Sigmoid colon (tissue), 7 donors: Measurements from ENCODE around the gene RTN4RL2. TPM values are rescaled to one million over a fixed set of nuclear protein-coding genes. Genes with fewer than 3 reads are reported as not detected.
A peak's percentile ranks its signal among the peaks of the same experiment; 100 is the strongest.

Experiments
- DNase-seq: peaks from one replicate; pipeline ENCODE4 v3.0.0-alpha.2; 2019
- H3K27ac ChIP-seq, 4 donors: fragments of 200-600 bp; sonication (generic); one replicate each; pipeline ENCODE4 v1.5.1; 2016 to 2019; ENCODE audit warnings: mild to moderate bottlenecking in 1 of 4
- H3K27me3 ChIP-seq, 3 donors: fragments of 200-600 bp; sonication (generic); one replicate each; pipeline ENCODE4 v1.5.1; 2019; ENCODE audit warnings: mild to moderate bottlenecking in 1 of 3
- H3K36me3 ChIP-seq, 4 donors: fragments of 200-600 bp; sonication (generic); one replicate each; pipeline ENCODE4 v1.5.1; 2016 to 2019
- H3K4me1 ChIP-seq, 4 donors: fragments of 200-600 bp; sonication (generic); one replicate each; pipeline ENCODE4 v1.5.1; 2017 to 2019
- H3K4me3 ChIP-seq, 4 donors: fragments of 200-600 bp; sonication (generic); one replicate each; pipeline ENCODE4 v1.5.1; 2017 to 2019; ENCODE audit warnings: mild to moderate bottlenecking in 2 of 4, moderate library complexity in 1 of 4
- H3K9me3 ChIP-seq, 4 donors: fragments of 200-600 bp in 3 of 4; sonication (generic) in 3 of 4; one replicate each; pipeline versions ENCODE4 v1.5.1 to v1.6.1; 2013 to 2019
- CTCF ChIP-seq, 4 experiments: fragments of 450-650 bp in 3 of 4; fragments of 200-600 bp in 1 of 4; IDR thresholded peaks; one replicate each; pipeline ENCODE4 v1.5.1; 2016 to 2019; ENCODE audit warnings: antibody characterized with exemption in 4 of 4, mild to moderate bottlenecking in 3 of 4, moderate library complexity in 2 of 4
- EP300 ChIP-seq, 4 donors: sonication (generic); formaldehyde crosslinking; IDR thresholded peaks; one replicate each; pipeline ENCODE4 v1.6.1; 2017; ENCODE audit warnings: antibody characterized with exemption in 4 of 4
- POLR2A ChIP-seq, 2 donors: fragments of 450-650 bp; IDR thresholded peaks; one replicate each; pipeline ENCODE4 v1.6.1; 2016; ENCODE audit warnings: antibody characterized with exemption in 2 of 2, mild to moderate bottlenecking in 2 of 2, moderate library complexity in 2 of 2
- POLR2AphosphoS5 ChIP-seq, 4 donors: sonication (generic); formaldehyde crosslinking; IDR thresholded peaks; one replicate each; pipeline ENCODE4 v1.6.1; 2017; ENCODE audit warnings: antibody characterized with exemption in 4 of 4
- WGBS, 2 donors: extraction: QIAGEN DNeasy Blood & Tissue Kit; methylation state at CpG; one replicate each; pipeline ENCODE4 v1.1.7; 2013; 5-methylcytosine and 5-hydroxymethylcytosine counted together
- intact Hi-C: fragments of 100-400 bp; cut with DNase I; formaldehyde crosslinking; loops from one replicate; pipeline ENCODE4 v1.15.1; 2023
- polyA plus RNA-seq, 3 donors: library from polyadenylated mRNA; stranded (reverse); fragments of 200-250 nt; gene quantifications; one replicate each; pipeline ENCODE4 v1.2.3, GENCODE V29; 2013
- total RNA-seq, 4 donors: library from RNA; depleted of rRNA; stranded (reverse); fragments of >200 nt; gene quantifications; one replicate each; pipeline ENCODE4 v1.1.0, GENCODE V29; 2016
- donor health status: healthy with polysubstance abuse.
- donor health status: Bipolar disorder and iron deficiency.
- donor health status: healthy.

Gene RTN4RL2
- total and polyA plus RNA-seq, 7 donors, result 0.41 to 0.66 (median 0.61) TPM; not detected in 3

GRCh38 chr11:57481915-57482781, 21.8 kb downstream of the RTN4RL2 start:
- Histone ChIP-seq H3K9me3 (no peaks in the 10 kb centered on the region), H3K4me3 (peak overlapping the region in 1 of 4 donors; percentile 20), H3K27ac (no peak overlapping the region), H3K4me1 (peaks cover 0 to 15% (median 11%) of the 10 kb centered on the region in 4 donors), H3K36me3 (peaks cover 14 to 37% (median 21%) of the 10 kb centered on the region in 4 donors), H3K27me3 (peaks cover 15 to 32% (median 29%) of the 10 kb centered on the region in 3 donors)
- WGBS, 2 donors, result 23 to 30% methylated on average over 44 of the region's 44 CpGs
- TF ChIP-seq CTCF (IDR thresholded peaks at IDR 0.05), result no peak
- no peak for TF ChIP-seq POLR2AphosphoS5 (IDR thresholded peaks at IDR 0.05)
- TF ChIP-seq POLR2A (IDR thresholded peaks at IDR 0.05), result no peak
- TF ChIP-seq EP300 (IDR thresholded peaks at IDR 0.05), result no peak
- intact Hi-C loops, result no loop called here
- DNase-seq, result no peak

GRCh38 chr11:57482782-57483561, 22.6 kb downstream of the RTN4RL2 start:
- no peak for DNase-seq
- intact Hi-C loops, result no loop called here
- Histone ChIP-seq H3K27me3 (peaks cover 15 to 38% (median 29%) of the 10 kb centered on the region in 3 donors), H3K9me3 (no peaks in the 10 kb centered on the region), H3K27ac (no peak overlapping the region), H3K4me3 (peak overlapping the region in 2 of 4 donors; percentile 15 to 20), H3K36me3 (peaks cover 19 to 45% (median 25%) of the 10 kb centered on the region in 4 donors), H3K4me1 (peaks cover 0 to 15% (median 11%) of the 10 kb centered on the region in 4 donors)
- TF ChIP-seq POLR2AphosphoS5 (IDR thresholded peaks at IDR 0.05) (no peak), CTCF (IDR thresholded peaks at IDR 0.05) (peak; percentile 5 to 49 (median 36))
- WGBS, 2 donors, result 3 to 5% methylated on average over 52 of the region's 52 CpGs

- intact Hi-C loops, result no loop called here
- Histone ChIP-seq H3K36me3 (peaks cover 21 to 51% (median 31%) of the 10 kb centered on the region in 4 donors), H3K4me1 (peaks cover 0 to 15% (median 11%) of the 10 kb centered on the region in 4 donors), H3K27ac (no peak overlapping the region), H3K4me3 (no peak overlapping the region), H3K9me3 (no peaks in the 10 kb centered on the region), H3K27me3 (peaks cover 15 to 39% (median 29%) of the 10 kb centered on the region in 3 donors)
- no peak for DNase-seq
- 76 to 81% methylated on average over 3 of the region's 3 CpGs for WGBS, 2 donors
- TF ChIP-seq EP300 (IDR thresholded peaks at IDR 0.05), result no peak
These were observed 23.2 kb downstream of the RTN4RL2 start for GRCh38 chr11:57483562-57483918.

- Histone ChIP-seq H3K4me3 (no peak overlapping the region), H3K4me1 (peaks cover 0 to 15% (median 11%) of the 10 kb centered on the region in 4 donors), H3K27me3 (peaks cover 15 to 39% (median 29%) of the 10 kb centered on the region in 3 donors), H3K9me3 (no peaks in the 10 kb centered on the region), H3K36me3 (peaks cover 27 to 58% (median 38%) of the 10 kb centered on the region in 4 donors), H3K27ac (no peak overlapping the region)
- TF ChIP-seq POLR2AphosphoS5 (IDR thresholded peaks at IDR 0.05) (no peak), POLR2A (IDR thresholded peaks at IDR 0.05) (no peak)
- DNase-seq, result no peak
- intact Hi-C loops, result no loop called here
- WGBS, 2 donors, result 67 to 77% methylated on average over 7 of the region's 7 CpGs
These were observed 23.9 kb downstream of the RTN4RL2 start for GRCh38 chr11:57484141-57484710.

- WGBS, 2 donors, result 91 to 94% methylated on average over 10 of the region's 10 CpGs
- intact Hi-C loops, result no loop called here
- H3K4me3 ChIP-seq, result no peak overlapping the region
- DNase-seq, result no peak
- no peaks in the 10 kb centered on the region for H3K9me3 ChIP-seq
- peaks cover 0 to 15% (median 11%) of the 10 kb centered on the region in 4 donors for H3K4me1 ChIP-seq
- peaks cover 31 to 70% (median 43%) of the 10 kb centered on the region in 4 donors for H3K36me3 ChIP-seq
- peaks cover 15 to 39% (median 29%) of the 10 kb centered on the region in 3 donors for H3K27me3 ChIP-seq
- H3K27ac ChIP-seq, result no peak overlapping the region
- TF ChIP-seq EP300 (IDR thresholded peaks at IDR 0.05) (no peak), CTCF (IDR thresholded peaks at IDR 0.05) (no peak), POLR2A (IDR thresholded peaks at IDR 0.05) (no peak), POLR2AphosphoS5 (IDR thresholded peaks at IDR 0.05) (no peak)
These were observed 25.1 kb downstream of the RTN4RL2 start for GRCh38 chr11:57485217-57485990.
